NCI-H460 (cell line): ENCODE data around the gene KIAA0825. TPM values are rescaled to one million over a fixed set of nuclear protein-coding genes. Genes with fewer than 3 reads are reported as not detected.

Experiments used
- DNase-seq: peaks from one replicate; pipeline ENCODE4 v3.0.0-alpha.2; 2016; ENCODE audit warnings: low read depth; ENCODE audit errors: extremely low read depth
- total RNA-seq: library from RNA; depleted of rRNA; stranded (reverse); fragments of >200 nt; shearing (Covaris generic); gene quantifications from 2 replicates; pipeline ENCODE4 v1.2.3, GENCODE V29; 2014

The KIAA0825 gene
- total RNA-seq, 1 experiment from 2014 or later, result 13.2 TPM

DNA sequence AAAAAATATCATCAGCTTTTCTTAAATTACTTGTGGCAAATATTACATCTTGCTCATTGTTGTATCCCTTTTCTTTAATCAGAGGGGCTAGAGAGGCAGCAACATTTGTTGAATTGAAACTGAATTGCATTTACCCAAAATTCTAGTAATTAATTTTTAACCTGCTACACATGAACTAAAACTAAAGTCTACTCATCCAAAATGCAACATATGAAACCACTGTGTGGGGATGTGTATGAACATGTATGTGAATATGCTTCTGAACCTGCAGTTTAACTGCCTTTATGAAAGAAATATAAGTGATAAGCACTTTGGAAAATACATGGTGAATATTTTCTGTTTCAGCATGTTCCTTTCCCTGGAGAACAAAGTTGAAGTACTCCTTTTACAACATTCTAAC lies 158.5 kb downstream of the KIAA0825 start:
- no peak for DNase-seq

DNA sequence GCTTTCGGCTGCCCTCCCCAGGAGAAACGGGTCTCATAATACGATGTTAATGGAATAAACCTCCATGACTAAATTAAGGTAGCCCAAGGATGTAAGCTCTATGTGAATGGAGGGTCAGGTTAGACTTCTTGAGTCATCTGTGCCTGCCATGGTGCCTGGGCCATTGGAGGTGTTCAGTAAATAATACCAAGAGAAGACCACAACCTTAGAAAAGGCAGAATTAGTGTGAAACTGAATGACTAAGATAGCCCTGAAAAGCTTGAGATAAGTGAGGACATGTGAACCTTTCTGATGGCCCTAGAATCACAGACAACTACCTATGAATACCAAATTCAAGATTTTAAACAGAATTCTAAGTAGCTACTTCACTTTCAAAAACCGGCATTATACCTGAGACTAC lies 160.6 kb downstream of the KIAA0825 start:
- DNase-seq, result no peak

DNA sequence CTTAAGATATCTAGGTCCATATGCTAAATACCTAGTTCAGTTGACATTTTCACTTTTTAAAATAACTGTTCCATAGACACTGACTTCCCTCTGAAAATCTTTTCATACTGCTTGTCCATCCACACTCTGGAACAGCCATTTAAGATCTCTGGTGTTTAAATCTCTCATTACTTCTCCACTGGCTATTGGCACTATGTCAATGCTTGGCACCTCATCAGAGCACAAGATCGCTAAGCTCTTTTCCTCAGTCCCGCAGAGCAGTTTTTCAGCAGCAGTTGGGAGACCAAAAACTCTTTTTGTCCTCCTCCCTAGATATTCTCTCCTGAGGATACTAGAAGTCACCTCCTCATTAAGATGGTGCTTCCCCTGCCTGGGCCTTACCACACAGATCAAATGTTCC lies 172.7 kb downstream of the KIAA0825 start:
- DNase-seq, result no peak

DNA sequence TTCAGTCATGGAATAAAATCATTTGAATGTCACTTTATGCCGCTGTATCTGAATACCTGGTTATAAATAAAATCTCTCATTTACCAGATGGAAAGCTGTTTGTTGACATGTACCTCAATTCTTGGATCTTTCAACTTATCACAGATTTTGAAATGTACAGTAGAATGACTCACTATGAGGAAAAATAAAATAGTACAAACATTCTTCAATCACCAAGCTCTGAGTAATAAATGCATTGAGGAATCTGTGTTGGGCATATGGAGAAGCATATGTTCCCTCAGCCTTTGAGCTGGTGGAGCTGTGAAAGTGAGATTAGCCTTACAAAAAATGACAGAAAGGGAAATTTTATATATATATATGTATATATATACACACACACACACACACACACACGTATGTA lies 175.4 kb downstream of the KIAA0825 start:
- no peak for DNase-seq

DNA sequence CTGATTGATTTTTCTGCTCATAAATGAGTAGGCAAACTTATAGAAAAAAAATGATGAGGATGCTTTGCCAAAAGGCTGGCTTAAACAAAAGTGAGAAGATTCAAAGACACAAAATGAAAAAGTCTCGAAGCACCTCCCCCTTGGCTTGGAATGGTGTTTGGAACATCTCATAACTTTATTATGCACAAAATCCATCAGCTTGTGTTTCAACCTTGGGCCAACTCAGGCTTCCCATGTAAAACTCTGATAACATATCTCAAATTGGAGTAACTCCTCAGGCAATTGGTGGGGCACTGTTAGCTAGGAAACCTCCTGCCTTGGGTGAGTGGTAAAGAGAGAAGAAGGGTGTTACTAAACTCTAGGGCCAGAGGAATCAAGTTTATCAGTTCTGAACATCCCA lies 176.3 kb downstream of the KIAA0825 start:
- no peak for DNase-seq

DNA sequence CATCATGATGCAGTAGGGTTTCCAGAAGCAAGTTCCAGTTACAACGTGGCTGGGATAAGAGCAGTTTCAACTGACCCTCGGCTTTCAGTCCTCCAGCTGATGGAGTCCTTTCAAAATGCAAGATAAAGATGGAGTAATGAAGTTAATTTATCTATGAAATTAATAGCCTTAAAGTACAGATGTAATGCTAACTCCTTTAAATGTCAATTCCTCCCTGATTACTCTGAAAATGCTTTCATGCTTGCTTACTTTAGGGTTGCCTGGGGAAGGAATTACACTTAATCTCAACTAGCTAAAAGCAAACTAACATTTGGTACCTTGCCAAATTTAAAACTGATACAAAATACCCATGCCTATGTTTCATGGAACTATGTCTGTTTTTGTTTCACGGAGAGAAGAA lies 178.4 kb downstream of the KIAA0825 start:
- no peak for DNase-seq

DNA sequence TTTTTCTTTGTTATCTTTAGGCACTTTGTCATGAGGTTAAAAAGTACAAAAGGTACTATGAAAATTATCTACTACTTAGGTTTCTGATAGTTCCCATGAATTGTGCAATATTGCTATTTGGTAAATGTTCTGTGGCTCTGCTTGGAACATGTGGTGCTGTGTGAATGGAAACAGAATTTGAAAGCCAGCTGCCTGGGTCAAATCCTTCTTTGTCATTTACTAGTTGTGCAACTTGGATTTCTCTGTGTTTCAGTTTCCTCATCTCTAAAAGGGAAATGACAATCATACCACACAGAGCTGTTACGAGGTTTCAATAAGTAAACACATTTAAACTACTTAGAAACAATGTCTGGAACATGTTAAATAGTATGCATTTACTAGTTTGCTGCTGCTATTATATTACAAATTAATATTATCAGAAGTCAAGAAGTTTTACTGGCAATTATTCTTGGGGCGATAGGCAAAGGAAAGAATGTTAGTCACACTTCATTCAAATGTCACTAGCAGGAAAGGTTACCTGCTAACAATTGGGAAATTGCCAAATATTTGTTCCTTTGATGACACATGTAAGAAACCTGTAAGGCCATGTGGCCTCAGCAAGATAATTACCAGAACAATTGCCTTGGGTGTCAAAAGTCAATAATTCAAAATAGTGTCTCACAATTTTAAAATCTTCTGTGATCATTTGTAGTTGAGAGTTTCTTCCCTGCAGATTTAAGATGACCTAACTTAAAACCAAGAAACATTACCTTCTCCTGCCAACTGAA lies 184.8 kb downstream of the KIAA0825 start:
- DNase-seq, result peak; percentile 57

DNA sequence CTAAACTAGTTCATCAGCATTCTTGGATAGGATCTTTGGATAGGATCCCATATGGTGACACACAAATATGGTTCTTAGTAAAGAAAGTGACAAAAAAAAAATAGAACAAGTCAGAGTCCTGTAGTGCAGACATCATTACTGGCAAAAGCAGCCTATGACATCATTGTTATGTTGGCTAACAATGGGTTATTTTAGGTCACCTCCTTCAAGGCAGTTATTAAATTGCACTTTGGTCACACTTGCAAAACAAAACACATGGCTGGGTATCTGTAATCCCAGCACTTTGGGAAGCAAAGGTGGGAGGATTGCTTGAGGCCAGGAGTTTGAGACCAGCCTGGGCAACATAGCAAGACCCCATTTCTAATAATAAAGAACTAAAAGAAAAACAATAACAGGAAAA lies 185.9 kb downstream of the KIAA0825 start:
- DNase-seq, result peak; percentile 54

DNA sequence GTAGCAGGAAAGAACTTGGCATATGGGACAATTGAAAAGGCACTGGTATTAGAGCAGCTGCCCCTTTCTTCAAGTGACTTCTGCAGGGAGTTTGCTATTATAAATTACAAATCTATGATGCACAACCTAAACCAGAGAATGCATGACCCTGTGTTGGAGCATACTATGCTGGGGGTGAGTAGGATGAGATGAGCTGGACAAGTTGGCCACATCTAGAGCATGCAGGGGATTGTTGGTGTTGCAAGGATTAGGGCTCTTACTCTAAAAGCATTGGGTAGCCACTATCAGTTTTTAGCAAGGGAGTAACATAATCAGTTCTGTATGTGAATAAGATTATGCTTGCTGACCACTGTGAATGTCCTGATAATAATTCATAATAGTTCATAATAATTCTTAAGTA lies 186.7 kb downstream of the KIAA0825 start:
- peak; percentile 46 for DNase-seq

DNA sequence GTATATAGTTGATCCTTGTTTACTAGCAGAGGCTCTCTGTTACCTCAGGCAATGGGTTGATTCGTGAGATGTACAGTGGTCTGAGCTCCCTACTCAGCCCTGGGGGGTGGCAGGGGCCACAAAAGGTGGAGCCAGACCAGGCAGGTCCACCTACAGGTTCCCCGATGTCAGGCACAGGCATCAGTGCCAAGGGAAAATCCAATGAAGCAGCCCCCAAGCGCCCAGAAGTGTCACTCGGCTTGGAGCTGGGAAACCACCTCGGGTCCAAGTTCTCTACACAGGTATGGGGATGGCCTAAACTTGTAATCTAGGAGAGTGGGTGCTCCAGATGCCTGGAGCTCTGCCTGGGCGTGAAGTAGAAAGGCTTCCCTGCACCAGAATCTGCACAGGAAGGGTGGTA lies 188.8 kb downstream of the KIAA0825 start:
- DNase-seq, result no peak

DNA sequence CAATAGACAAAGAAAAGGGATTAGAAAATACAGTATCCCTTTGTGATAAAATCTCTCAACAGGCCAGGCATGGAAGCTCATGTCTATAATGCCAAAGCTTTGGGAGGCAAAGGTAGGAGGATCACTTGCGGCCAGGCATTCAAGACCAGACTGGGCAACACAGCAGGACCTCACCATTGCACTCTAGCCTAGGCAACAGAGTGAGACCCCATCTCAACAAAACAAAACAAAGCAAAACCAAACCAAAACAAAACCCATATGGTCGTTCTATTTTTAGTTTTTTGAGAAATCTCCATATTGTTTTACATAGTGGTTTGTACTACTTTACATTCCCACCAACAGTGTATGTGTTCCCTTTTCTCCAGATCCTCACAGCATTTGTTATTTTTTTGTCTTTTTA lies 193.0 kb downstream of the KIAA0825 start:
- no peak for DNase-seq

DNA sequence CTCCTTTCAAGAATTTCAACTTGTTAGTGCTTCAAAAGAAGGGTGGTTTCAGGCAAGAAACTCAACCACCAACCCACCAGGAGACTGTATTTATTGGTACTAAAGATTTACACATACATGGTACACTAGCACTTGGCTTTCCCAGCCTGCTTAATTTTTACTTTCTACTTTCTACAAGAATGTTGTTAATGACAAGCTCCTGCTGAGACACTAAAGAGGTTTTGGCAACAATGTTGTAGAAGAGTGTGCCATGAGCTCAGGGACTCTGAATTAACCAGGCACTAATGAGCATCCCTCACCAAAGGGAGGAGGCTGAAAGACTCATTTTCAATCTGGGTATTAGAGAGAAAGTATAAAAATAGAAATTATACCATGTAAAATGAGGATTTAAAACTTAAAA lies 195.0 kb downstream of the KIAA0825 start:
- DNase-seq, result no peak

DNA sequence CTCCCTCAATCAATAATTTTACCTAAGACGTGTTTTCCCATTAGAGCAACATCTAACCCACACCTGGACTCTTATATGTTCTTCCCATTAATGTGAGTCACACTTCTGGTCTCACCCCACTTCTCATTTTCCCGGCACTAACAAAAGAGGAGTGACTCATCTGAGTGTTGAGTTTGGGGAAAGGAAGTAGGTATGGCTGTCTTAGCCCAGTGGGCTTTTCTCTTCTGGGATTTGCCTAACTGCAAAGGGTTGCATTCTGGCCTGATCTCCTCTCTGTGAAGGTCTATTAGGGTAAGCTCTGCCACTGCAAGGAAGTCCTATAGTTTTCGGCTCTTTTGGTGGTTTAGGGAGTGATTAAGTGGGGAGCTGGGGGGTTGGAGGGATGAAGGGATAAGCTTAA lies 195.6 kb downstream of the KIAA0825 start:
- no peak for DNase-seq

DNA sequence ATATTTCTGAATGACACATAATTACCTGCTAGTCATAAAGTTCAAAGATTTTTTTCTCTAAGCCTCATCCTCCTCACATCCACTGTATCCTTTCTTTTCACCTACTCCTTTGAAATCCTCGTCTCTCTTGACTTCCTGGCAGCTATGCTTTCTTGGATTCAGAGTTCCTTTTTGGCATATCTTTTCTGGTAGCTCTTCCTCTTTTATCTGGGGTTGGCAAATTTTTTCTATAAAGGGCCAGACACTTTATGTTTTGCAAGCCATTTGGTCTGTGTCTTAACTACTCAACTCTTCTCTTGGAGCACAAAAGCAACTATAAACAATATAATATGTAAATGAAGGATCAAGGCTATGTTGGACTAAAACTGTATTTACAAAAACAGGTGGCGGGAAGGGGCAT lies 197.5 kb downstream of the KIAA0825 start:
- no peak for DNase-seq

DNA sequence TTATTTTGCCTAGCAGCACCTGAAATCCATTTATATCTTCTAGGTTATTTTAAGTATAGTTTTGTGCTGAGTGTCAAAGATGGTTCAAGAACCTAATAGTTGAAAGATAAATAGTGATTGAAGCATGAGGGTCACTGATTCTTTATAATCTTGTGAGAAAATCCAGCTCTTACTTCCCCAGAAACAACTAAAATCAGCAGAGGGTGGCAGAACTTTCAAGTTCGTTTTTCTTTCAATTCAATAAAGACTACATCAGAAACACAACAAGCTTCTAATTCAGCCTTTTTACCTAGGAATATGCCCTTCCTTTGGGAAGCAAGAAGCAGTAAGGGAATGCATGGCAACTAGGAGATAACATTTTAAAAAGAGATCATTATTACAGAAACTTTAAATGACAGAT lies 202.6 kb downstream of the KIAA0825 start:
- DNase-seq, result no peak

DNA sequence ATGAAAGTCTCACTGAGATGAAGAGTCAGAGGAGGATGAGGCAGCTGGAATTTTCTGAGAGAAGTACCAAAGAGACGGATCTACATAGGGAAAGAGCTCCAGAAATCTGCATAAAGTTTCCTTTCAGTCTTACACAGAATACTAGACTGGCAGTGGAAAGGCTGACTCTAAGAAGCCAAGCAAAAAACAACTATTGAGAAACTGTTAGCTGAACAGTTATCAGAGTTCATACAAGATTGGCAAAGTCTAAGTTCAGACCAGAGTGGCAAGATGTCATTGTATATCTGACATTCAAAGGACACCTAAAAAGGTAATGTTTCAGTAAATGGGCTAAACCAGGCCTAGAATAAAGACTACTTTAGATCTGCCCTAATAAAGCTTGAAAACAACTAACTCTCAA lies 209.0 kb downstream of the KIAA0825 start:
- no peak for DNase-seq

DNA sequence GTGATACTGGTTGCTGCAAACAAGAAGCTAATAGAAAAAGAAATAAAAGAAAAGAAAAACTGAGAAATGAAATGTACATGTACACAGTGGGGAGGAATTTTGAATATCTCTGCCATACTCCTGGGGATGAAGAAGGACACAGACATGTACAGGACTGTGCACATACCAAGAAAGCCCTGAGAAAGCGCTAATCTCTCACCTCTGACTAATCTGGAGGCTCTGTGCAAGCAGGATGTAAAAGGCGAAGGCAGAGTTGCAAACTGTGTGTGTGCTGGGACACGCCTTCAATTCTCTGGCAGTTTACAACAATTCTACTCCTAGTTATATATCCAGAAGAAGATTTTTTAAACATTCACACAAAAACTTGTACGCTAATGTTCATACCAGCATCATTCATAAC lies 211.4 kb downstream of the KIAA0825 start:
- peak; percentile 13 for DNase-seq

DNA sequence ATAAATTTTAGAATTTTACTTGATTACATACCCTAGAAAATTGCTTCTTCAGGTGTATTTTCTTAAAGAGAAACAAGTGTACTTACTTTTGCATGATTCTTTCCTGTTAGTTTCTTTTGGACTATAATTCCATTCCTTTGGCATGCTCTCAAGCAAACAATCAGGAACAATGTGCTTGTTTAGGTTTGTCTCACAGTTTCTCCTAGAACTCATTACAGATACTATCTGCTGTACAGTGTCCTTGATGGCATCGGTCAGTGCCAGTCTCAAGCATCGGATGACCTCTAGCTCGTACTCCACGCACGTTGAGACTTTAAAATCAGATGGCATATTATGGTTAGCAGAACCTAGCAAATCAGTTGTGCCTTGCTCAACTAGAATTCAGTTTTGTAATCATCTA lies 214.9 kb downstream of the KIAA0825 start:
- no peak for DNase-seq

DNA sequence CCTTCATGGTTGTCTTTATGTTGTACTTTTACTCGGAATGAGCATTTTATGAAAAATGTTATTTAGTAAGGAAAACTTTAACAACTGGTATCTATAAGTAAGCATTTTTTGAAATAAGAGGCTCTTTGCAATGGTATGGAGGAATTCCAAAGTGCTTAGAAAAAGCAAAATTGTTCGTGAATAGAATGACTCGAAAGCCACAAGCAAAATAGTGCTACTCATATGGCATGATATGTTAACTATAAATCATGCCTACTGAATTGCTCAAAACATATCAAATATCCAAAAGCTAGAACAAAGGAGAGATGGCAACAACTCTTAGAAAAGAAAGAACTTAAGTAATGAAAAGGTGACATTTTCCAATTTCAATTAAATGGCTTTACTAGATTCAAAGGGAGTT lies 216.3 kb downstream of the KIAA0825 start:
- DNase-seq, result no peak

DNA sequence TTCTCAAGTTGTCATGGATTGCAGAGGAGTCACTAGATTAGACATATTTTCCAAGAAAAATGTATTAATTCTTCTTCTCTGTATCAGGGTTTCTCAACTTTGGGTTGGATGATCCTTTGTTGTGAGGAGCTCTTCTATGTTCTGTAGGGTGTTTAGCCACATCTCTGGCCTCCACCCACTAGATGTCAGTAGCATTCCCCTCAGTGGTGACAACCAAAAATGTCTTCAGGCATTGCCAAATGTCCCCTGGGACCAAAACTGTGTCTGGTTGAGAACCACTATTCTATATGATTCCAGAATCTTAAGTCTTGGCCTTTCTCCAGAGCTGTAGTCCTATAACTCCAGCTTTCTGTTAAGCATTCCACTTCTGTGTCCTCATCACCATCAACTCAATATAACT lies 220.9 kb downstream of the KIAA0825 start:
- DNase-seq, result no peak

DNA sequence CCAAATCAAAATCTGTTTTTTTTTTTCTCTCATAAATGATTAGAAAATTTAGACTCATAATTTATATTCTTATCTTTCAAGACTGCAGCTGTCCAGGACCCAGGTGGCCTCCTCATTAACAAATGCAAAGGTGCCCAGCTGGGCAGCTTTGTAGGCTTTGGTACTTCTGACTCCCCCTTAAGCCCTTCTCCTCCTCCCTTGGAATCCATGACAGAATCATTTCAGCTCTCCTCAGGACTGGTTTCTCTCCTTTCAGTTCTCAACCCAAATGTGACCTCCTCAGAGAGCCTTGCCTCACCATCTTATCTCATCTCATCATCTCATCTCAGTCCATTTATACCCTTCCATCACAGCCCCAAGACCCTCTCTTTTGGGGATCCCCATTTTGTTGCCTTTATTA lies 221.7 kb downstream of the KIAA0825 start:
- no peak for DNase-seq

DNA sequence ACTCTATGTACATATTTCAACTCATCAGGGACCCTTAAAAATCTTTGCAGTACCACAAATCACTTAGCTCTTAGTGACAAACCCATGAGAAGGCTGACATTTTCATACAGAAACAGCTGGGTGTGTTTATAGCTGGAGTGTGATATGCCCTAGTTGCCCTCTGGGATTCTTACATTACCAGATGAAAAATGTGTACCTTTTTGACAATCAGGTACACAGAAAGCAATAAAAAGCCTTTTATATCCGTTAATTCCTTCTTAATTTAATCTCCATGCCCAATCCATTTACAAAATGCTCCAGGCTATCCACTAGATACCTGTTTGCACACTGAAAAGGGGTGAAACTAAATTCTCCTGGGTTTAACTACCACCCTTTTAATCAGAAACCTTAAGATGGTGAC lies 222.9 kb downstream of the KIAA0825 start:
- DNase-seq, result no peak

DNA sequence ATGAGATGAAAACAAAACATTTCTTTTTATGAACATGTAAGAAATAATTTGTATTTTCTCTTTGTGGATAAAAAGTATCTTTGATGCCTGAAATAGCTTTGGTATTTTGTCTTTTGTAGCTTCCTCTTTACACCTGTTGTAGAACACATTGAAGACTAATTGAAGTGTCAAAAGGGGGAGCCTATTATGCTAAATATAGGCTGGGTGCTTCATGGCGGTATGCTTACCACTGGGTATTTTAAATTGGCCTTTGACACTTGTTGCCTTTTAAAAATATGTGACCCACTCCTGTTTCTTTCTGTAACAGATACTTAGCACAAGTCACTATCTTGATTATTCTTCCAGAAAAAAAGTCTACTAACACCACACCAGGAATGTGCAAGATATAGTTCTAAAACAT lies 226.4 kb downstream of the KIAA0825 start:
- DNase-seq, result no peak
